NCI-H187 (cell line): ENCODE results near the gene GPX1.

Experiments used
- DNase-seq, 2 experiments: peaks; one replicate each; lab custom pipeline; 2025; lab: John Stamatoyannopoulos, UW

Gene GPX1

DNA sequence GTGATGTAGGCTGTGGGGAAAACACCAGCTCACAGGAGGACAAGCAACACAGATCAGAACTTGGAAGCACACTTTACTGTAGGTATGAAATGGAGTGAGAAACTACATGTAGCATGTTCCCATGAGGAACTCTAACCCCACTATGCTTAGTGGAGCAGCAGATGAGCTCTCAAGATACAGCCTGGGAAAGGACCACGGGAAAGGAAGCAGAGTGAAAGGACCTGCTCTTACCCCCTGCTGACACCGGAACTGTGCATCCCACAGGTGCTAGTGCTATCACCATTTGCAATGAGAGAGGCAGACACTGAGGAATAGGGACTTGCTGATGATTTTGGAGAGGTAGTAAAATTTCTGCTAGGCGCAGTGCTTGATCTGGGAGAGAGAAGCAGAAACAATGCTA lies 46.9 kb downstream of the GPX1 start:
- no peak for DNase-seq

DNA sequence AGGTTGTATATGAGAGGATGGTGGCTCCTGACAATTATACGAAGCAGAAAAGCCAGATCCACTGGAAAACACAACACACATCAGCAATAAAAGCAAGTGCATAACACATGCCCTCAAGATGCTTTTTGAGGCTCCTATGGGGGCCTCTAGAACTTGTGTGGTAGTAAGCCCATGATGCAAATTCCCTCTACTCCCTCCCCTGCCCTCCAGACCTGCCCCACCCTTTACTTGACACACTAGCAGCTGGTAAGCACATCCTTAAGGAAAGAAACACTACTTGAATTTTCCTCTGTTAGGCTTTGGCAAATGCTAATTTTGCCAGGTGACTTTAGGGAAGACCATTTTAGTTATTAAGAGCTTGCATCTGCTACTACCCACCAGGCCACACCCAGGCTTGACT lies 47.5 kb downstream of the GPX1 start:
- DNase-seq: no peak
